Measurements from ENCODE around the gene TSPAN9. TPM values are rescaled to one million over a fixed set of nuclear protein-coding genes. Genes with fewer than 3 reads are reported as not detected.

TSPAN9 gene
- total and polyA plus RNA-seq, 3 donors from 2014 or later: 14.2 to 23.5 (median 19.8) TPM

DNA sequence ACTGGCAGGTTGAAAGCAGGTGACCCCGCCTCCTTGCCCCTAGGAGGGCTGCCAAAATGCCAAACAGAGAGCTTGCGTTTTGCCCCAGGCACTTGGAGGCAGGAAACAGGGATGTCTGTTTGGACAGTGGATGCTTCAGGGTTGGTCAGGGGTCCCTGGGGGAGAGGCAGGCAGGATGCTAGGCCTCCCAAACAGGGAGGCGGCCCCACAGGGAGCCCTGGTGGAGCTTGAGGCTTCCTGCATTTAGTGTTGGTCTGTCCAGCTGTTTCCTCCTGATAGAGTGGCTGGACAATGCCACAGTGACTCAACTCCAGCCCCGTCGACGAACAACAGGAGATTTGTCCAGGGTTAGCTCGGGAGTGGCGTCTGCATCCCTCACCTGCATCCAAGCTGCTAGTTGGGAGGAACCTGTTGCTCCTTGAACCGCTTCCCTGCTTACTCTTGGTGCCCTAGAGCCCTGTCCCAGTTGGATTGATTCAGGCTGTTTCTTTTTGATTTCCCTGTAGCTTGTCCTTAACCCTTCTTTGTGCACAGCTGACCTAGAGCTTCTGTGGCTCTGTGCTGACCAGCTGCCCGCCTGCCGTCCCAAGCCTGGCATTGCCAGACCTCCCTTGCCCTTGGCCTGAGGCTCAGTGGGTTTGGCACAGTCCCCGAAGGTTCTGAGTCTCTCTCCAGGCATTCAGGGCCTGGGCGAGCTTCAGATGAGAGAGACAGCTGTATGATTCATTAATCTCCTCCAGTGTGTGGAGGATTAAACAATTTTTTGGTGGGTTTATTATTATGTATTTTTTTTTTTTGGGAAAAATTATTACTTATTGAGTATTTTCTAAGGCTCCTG lies 45.9 kb downstream of the TSPAN9 start:
- Histone ChIP-seq H3K9me3 (no peaks in the 10 kb centered on the region), H3K36me3 (ENCODE audit: low read depth, missing control alignments) (no peaks in the 10 kb centered on the region), H3K27me3 (no peaks in the 10 kb centered on the region), H3K27ac (no peak overlapping the region), H3K4me1 (peaks cover 22% of the 10 kb centered on the region), H3K4me3 (no peak overlapping the region)
- TF ChIP-seq, protein P1, sequence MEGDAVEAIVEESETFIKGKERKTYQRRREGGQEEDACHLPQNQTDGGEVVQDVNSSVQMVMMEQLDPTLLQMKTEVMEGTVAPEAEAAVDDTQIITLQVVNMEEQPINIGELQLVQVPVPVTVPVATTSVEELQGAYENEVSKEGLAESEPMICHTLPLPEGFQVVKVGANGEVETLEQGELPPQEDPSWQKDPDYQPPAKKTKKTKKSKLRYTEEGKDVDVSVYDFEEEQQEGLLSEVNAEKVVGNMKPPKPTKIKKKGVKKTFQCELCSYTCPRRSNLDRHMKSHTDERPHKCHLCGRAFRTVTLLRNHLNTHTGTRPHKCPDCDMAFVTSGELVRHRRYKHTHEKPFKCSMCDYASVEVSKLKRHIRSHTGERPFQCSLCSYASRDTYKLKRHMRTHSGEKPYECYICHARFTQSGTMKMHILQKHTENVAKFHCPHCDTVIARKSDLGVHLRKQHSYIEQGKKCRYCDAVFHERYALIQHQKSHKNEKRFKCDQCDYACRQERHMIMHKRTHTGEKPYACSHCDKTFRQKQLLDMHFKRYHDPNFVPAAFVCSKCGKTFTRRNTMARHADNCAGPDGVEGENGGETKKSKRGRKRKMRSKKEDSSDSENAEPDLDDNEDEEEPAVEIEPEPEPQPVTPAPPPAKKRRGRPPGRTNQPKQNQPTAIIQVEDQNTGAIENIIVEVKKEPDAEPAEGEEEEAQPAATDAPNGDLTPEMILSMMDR (IDR thresholded peaks at IDR 0.05): no peak
- TF ChIP-seq POLR2A (IDR thresholded peaks at IDR 0.05): no peak
- intact Hi-C loops (cut with DNase I; ENCODE audit: low total_unique reads): no loop called here
- 38 to 66% methylated on average over 13 of the region's 13 CpGs for WGBS, 2 donors
- no peak for DNase-seq

GRCh38 chr12:3123729-3124128 lies 46.5 kb downstream of the TSPAN9 start:
- no peaks in the 10 kb centered on the region for H3K36me3 ChIP-seq (ENCODE audit: low read depth, missing control alignments)
- TF ChIP-seq POLR2A (IDR thresholded peaks at IDR 0.05): no peak
- TF ChIP-seq, protein P1 (IDR thresholded peaks at IDR 0.05): no peak
- no peak overlapping the region for H3K27ac ChIP-seq
- no peaks in the 10 kb centered on the region for H3K9me3 ChIP-seq
- intact Hi-C loops (cut with DNase I; ENCODE audit: low total_unique reads): no loop called here
- peaks cover 22% of the 10 kb centered on the region for H3K4me1 ChIP-seq
- DNase-seq: no peak
- 58 to 68% methylated on average over 4 of the region's 4 CpGs for WGBS, 2 donors
- no peaks in the 10 kb centered on the region for H3K27me3 ChIP-seq
- no peak overlapping the region for H3K4me3 ChIP-seq

GRCh38 chr12:3124917-3125316 lies 47.7 kb downstream of the TSPAN9 start:
- Histone ChIP-seq H3K36me3 (ENCODE audit: low read depth, missing control alignments) (no peaks in the 10 kb centered on the region), H3K4me3 (no peak overlapping the region), H3K27me3 (no peaks in the 10 kb centered on the region), H3K9me3 (no peaks in the 10 kb centered on the region), H3K27ac (no peak overlapping the region), H3K4me1 (peaks cover 10% of the 10 kb centered on the region)
- TF ChIP-seq, protein P1 (IDR thresholded peaks at IDR 0.05): no peak
- TF ChIP-seq POLR2A (IDR thresholded peaks at IDR 0.05): no peak
- WGBS, 2 donors: 88 to 98% methylated on average over 1 of the region's 1 CpG
- intact Hi-C loops (cut with DNase I; ENCODE audit: low total_unique reads): no loop called here
- no peak for DNase-seq

DNA sequence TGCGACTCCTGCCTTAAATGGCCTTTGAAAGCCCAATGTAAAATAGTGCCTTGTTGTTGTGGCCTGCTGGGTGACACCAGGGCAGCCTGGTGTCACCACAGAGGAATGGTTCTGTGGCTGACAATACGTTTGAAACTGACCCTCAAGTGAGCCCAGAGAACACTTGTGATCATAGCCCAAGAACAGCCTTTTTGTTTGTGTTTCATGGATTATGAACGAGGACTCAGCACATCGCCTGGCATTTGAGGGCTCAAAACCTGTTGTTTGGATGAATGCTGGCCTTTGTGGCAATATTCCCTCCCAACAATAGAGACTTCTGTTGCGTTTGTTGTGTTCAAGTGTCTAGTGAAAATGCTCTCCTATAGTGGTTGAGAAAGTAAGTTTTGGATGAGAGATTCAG lies 48.5 kb downstream of the TSPAN9 start:
- Histone ChIP-seq H3K9me3 (no peaks in the 10 kb centered on the region), H3K27me3 (no peaks in the 10 kb centered on the region), H3K4me3 (no peak overlapping the region), H3K36me3 (ENCODE audit: low read depth, missing control alignments) (no peaks in the 10 kb centered on the region), H3K27ac (no peak overlapping the region), H3K4me1 (peaks cover 6% of the 10 kb centered on the region)
- no peak for TF ChIP-seq POLR2A (IDR thresholded peaks at IDR 0.05)
- TF ChIP-seq, protein P1 (IDR thresholded peaks at IDR 0.05): no peak
- no peak for DNase-seq
- 91 to 95% methylated on average over 5 of the region's 5 CpGs for WGBS, 2 donors
- intact Hi-C loops (cut with DNase I; ENCODE audit: low total_unique reads): no loop called here

- Histone ChIP-seq H3K4me1 (peaks cover 11% of the 10 kb centered on the region), H3K4me3 (no peak overlapping the region), H3K27me3 (no peaks in the 10 kb centered on the region), H3K27ac (no peak overlapping the region), H3K36me3 (ENCODE audit: low read depth, missing control alignments) (no peaks in the 10 kb centered on the region), H3K9me3 (no peaks in the 10 kb centered on the region)
- DNase-seq: no peak
- TF ChIP-seq POLR2A (IDR thresholded peaks at IDR 0.05): no peak
- TF ChIP-seq, protein P1 (IDR thresholded peaks at IDR 0.05): no peak
- 88 to 92% methylated on average over 10 of the region's 10 CpGs for WGBS, 2 donors
- intact Hi-C loops (cut with DNase I; ENCODE audit: low total_unique reads): no loop called here
Observed at GRCh38 chr12:3127832-3128231, 50.7 kb downstream of the TSPAN9 start.

Data from testis (tissue), 3 donors.